ENCODE measurements around the gene ZBTB40. TPM values are rescaled to one million over a fixed set of nuclear protein-coding genes. Genes with fewer than 3 reads are reported as not detected.

Gene ZBTB40
- total RNA-seq, 1 experiment from 2014 or later: 11.8 TPM

DNA sequence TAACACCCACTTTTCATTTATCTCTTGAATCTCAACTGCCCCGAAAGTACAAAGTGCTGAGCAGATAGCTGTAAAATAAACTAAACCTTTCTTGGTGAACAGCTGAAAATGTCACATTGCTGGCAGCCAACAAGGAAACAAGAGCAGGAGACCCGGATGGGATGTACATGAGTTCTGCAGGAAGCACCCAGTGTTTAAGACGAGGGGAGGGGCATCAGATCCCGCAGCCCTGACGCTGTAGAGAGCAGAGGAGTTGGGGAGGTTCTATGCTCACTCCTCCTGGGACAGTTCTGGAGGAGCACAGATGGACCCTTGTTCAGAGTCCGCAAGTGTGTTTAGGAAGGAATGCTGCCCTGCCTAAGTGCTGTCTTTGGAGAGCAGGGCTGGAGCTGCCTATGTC is 79.6 kb downstream of the ZBTB40 start:
- DNase-seq (ENCODE audit: low read depth): no peak

DNA sequence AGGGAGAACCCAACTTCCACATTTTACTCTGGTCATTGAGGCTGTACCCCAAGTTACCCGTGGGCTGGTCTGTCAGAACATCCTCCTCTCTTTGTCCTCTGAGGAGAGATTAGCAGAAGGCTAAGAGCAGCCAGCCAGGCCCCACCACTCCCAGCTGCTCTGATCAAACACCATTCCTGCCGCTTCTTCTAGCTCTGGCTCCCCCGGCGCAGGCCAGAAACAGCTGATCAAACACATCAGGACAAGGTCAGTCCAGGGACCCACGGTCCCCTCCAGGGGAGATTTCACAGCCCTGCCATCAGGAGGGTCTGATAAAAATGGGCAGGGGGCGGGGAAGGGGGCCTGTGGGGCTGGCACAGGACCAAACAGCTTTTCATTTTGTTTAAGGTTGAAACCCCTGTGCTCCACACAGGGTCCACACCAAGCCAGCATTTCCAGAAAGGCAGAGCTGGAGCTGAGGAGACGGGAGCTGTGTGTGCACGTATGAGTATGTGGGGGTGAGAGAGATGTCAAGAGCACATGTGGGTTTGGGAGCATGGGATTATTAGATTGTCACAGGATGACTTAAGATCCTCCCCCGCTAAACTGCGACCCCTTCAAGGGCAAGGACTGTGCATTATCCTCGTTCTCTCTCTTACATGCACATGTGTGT is 81.7 kb downstream of the ZBTB40 start:
- DNase-seq (ENCODE audit: low read depth): no peak

GRCh38 chr1:22534951-22535350 is 83.3 kb downstream of the ZBTB40 start:
- DNase-seq (ENCODE audit: low read depth): no peak

DNA sequence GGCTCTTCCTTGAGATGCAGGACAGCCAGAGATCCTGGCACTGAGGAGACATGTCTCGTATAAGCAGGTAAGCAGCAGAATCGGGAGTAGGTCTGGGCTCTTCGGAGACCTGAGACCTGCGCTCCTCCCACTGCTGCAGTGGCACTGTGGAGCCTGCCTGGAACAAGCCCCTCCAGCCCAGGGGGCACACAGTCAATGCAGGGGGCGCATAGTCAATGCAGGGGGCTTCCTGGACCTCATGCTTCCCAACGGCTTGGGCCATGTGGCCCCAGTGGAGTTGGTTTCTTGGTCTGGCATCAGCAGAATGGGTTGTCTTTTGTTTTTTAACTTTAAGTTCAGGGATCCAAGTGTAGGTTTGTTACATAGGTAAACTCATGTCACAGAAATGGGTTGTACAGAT is 83.7 kb downstream of the ZBTB40 start:
- DNase-seq (ENCODE audit: low read depth): no peak

GRCh38 chr1:22536506-22536905 is 84.9 kb downstream of the ZBTB40 start:
- no peak for DNase-seq (ENCODE audit: low read depth)

DNA sequence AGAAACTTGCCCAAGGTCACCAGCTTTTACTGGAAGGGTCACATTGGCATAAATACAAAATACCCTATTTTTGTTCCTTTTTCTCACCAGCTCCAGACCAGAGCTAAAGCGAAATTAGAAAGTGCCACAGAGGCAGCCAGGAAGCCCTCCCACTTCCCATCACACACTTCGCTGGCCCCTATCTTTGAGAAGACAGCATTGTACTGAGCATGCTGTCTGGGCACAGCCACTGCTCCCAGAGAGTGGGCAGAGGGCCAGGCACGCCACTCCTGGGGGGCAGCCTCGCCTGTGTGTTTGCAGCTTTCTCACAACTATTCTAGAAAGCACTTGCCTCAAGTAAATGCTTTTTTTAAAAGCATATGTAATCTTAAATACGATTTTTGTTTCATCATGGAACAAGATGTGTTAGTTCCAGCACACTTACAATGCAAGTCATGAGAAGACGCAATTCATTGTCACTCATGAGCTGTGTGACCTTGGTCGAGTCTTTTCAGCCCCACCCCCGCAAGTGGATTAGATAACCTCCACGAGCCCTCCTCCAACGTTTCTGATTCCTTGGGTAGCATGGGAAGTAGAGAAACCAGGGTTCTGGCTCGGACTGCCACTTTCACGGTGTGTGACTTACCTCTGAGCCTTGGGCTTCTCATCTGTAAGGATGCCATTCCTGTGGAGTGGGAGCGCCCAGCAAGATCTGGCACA is 85.9 kb downstream of the ZBTB40 start:
- DNase-seq (ENCODE audit: low read depth): no peak

DNA sequence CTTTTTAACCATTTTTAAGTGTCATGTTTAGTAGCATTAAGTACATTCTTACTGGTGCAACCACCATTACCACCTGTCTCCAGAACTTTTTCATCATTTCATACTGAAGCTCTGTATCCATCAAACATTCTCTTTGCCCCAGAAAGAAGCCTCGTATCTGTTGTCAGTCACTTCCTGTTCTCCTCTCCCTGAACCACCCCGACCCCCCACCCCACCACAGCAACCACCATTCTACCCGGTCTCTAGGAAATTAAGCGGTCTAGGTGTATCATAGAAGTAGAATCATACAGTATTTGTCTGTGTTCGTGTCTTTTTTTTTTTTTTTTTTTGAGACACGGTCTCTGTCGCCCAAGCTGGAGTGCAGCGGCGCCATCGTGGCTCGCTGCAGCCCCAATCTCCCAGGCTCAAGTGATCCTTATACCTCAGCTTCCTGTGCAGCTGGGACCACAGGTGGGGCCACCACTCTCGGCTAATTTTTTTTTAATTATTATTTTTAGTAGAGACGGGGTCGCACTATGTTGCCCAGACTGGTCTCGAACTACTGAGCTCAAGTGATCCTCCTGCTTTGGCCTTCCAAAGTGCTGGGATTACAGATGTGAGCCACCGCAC is 88.0 kb downstream of the ZBTB40 start:
- DNase-seq (ENCODE audit: low read depth): no peak

DNA sequence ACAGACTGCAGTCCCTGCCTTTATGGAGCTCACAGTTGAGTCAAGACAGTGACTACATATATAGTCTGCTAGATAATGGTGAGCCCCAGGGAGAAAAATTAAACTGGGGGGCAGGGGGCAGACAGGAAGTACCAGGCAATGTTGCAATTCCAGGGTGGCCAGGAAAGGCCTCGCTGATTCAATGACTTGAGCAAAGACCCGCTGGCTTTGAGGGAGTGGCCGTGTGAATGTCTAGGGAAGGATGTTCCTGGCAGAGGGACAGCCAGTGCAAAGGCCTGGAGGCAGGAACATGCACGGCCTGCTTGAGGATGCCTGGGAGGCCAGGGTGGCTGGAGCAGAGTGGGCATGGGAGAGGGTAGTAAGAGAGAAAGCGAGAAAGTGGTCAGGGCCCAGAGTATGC is 88.7 kb downstream of the ZBTB40 start:
- DNase-seq (ENCODE audit: low read depth): no peak

DNA sequence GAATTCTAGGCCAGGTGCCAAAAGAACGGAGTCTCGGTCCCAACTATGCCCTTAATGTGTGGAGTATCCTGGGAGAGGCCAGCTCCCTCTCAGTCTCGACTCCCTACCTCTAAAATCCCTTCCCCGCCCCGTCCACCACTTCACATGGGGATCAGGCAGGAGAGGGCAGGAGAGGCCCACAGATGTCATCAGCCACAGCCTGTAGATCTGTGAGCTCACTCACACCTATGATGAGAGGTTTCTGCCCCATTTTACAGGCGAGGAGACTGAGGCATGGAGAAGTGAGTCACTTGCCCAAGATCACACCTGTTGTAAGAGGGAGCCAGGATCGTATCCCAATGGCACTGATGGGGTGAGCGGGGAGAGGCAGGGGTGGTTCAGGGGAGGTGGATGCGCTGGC is 91.2 kb downstream of the ZBTB40 start:
- no peak for DNase-seq (ENCODE audit: low read depth)

GRCh38 chr1:22543679-22544078 is 92.0 kb downstream of the ZBTB40 start:
- no peak for DNase-seq (ENCODE audit: low read depth)

- no peak for DNase-seq (ENCODE audit: low read depth)
These were observed 93.0 kb downstream of the ZBTB40 start for GRCh38 chr1:22544606-22545005.

GRCh38 chr1:22545141-22545540 is 93.5 kb downstream of the ZBTB40 start:
- DNase-seq (ENCODE audit: low read depth): no peak

- DNase-seq (ENCODE audit: low read depth): no peak
These were observed 95.7 kb downstream of the ZBTB40 start for GRCh38 chr1:22547186-22547817.

DNA sequence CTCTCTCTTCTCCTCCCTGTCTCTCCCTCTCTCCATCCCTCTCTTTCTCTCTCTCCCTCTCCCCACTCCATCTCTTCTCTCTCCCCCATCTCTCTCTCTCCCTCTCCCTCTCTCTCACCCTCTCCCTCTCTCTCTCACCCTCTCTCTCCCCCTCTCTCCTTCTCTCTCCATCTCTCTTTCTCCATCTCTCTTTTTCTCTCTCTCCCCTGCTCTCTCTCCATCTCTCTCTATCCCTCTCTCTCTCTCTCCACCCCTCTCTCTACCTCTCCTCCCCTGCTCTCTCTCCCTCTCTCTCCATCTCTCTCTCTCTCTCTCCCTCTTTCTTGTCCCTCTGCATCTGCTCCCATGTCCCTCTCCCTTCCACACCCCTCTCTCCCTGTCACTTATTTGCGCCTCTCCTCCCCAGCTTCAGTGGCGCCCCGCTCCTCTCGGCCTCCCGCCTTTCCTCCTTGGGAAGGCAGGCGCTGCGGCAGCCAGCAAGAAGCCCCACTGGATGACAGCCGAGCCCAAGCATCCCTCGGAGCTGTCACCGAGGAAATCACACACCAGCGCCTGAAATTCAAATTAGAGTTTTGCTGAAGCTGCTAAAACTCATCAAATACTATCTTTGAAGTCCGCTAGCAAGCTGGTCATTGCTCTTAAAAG is 96.3 kb downstream of the ZBTB40 start:
- no peak for DNase-seq (ENCODE audit: low read depth)

- DNase-seq (ENCODE audit: low read depth): no peak
These were observed 98.4 kb downstream of the ZBTB40 start for GRCh38 chr1:22550021-22550420.

DNA sequence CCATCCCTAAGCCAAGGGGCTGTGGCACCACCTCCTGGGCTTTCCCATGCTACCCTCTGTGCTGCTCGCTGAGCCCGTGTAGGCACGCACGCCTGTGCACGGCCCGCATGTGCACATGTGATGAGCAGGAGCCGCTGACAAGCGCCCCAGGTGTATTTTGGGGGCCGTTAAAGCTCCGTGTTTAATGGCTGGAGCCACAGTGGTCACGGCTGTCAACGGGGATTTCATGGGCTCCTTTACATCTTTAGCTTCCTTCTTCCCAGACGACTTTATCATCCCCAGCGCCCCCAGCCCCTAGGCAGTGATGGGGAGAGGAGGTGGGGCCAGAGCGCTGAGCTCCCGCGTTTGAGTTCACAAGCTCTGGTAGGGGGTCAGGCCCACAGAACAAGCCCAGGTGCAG is 99.9 kb downstream of the ZBTB40 start:
- no peak for DNase-seq (ENCODE audit: low read depth)

DNA sequence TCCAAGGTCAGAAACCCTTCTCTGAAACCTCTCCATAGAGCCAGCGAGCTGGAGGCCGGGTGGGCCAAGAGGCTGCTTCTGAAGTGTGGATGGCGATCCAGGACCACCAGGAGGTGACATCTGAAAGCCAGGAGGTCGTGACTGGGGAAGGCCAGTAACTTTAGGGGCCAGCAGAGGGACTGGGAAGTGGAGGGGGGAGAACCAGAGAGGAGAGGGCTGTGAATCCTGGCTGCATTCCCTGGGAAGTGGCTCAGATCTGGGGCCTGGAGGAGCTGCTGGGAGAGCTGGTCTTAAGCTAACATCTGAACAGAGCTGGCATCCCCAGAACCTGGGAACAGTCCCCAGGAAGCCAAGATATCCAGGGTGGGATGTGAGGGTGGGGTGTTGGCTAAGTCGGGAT is 100.4 kb downstream of the ZBTB40 start:
- DNase-seq (ENCODE audit: low read depth): no peak

DNA sequence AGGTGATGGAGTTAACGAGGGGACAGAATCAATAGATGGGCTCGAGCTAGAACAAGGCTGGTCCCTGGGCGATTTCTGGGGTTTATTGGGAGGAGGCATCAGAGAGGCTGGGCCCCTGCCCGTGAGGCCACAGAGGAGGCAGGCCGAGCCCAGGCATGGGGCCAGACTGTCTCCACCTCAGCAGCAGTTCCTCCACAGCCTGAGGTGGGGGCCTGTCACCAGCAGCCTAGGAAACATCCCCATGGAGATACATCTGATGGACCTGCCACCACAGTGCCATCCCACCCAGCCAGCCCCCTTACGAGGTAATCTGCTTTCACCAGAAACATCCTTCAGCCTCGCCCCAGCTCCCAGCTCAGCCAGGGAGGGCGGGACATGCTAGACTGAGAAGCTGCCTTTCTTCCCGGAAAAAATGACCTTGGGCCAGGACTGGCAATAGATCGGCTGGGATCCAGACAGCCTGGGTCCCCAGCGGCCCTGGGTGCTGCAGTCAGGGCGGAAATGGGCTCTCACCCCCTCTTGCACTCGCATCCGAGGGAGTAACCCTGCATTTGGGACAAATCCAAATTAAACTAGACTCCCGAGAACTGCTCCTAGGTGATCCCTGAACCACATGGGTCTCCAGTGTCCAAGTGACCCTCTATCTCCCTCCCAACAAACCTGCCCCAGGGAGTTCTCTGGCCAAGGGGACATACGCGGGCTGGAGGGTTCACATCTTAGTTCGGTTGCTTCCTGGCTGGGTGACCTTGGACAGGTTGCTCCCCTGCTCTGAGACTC is 101.6 kb downstream of the ZBTB40 start:
- DNase-seq (ENCODE audit: low read depth): no peak

GRCh38 chr1:22553991-22554522 is 102.4 kb downstream of the ZBTB40 start:
- DNase-seq (ENCODE audit: low read depth): no peak

DNA sequence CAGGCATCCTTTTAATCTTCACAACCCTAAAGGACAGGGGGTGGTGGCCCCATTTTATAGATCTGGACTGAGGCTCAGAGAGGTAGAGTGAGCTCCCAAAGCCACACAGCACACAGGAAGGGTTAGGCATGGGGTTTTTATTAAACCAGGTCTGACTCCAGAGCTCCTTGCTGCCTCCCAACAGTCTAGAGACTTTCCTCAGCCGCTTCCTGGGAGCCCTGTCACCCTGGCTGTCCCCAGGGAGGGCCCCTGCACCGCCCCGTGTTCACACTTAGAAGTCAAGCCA is 103.7 kb downstream of the ZBTB40 start:
- no peak for DNase-seq (ENCODE audit: low read depth)

DNA sequence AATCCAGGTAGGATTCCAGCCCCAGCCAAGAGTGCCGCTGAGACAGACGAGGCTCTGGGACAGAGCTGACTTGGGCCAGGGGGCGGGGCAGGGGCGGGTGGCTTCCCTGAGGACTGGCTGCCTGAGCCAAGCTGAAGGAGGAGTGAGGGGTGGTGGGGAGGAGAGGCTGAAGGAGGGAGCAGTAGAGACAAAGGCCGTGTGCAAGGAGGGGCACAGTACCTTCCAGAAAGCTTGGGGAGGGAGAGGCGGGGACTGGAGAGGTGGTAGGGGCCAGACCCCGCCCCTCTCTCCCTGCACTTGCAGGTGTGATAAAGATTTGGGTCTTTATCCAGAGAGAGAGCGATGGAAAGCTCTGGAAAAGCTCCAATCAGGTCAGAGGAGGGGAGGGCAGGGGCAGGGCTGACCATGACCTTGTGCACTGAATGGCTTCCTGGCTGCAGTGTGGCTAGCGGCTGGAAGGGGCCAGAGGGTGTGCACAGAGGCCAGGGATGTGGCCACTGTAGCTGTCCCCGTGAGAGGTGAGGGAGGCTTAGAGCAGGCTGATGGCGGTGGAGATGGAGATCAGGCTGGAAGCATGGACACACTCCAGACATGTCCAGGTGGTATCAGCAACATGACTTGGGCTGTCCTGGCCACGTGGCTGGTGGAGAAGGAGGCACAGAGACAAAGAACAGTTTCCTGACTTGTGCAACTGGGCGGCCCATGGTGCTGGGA is 104.9 kb downstream of the ZBTB40 start:
- DNase-seq (ENCODE audit: low read depth): no peak

All from M059J (cell line).